HG02973 (cell line): ENCODE data around the gene CNST.
"Not testable (repeated sequence)": the region's sequence is repeated elsewhere in the genome, so short reads cannot be mapped to it uniquely, and the experiment has no call there.

Experiments used
- ATAC-seq: cut with Tn5 transposase; IDR thresholded peaks from one replicate; pipeline ENCODE4 v1.9.1; 2021; ENCODE audit warnings: moderate library complexity; ENCODE audit not compliant: unreplicated experiment

The CNST gene

GRCh38 chr1:246659594-246660140 lies 93.4 kb downstream of the CNST start:
- no peak for ATAC-seq

- ATAC-seq, result no peak
Observed at GRCh38 chr1:246661451-246661850, 95.2 kb downstream of the CNST start.

DNA sequence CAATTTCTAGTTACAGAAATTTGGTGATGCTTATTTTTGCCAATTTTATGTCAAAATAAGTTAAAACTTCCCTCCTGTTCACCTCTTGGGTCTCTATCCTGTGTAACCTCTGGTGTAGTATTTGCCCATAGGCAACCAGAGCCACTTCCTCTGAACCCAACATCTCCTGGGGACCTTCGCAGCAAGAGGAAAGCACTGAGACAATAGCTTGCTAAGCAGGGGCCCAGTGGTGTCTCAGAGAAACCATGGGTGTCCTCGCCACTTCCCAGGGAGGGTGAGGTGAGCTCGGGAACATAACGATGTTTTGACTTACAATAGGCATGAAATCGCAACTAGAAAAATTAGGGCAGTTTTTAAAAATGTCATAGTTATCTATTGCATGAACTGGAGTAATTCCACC lies 101.5 kb downstream of the CNST start:
- ATAC-seq, result no peak

GRCh38 chr1:246669659-246670058 lies 103.4 kb downstream of the CNST start:
- ATAC-seq, result no peak

DNA sequence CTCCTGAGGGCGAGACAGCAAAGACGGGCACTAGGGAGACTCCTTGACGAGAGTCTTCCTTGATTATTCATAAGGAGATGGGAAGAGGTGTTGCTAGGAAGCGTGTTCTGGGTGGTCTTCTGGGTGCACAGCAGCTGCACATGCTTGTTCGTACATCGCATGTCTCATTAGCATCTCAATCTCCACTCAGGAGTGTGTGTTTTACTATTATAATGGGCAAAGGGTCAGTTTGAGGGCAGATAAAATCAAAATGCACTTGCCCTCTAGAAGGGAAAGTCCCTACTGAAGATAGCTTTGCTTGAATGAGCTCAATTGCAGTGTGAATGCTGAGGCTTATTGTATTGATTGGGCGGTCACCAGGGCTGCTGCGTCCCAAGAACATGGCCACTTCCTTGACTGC lies 107.8 kb downstream of the CNST start:
- ATAC-seq, result no peak

GRCh38 chr1:246677842-246678241 lies 111.6 kb downstream of the CNST start:
- ATAC-seq, result no peak

- ATAC-seq, result no peak
Observed at GRCh38 chr1:246678816-246679793, 112.8 kb downstream of the CNST start.

GRCh38 chr1:246679794-246680177 lies 113.5 kb downstream of the CNST start:
- no peak for ATAC-seq

DNA sequence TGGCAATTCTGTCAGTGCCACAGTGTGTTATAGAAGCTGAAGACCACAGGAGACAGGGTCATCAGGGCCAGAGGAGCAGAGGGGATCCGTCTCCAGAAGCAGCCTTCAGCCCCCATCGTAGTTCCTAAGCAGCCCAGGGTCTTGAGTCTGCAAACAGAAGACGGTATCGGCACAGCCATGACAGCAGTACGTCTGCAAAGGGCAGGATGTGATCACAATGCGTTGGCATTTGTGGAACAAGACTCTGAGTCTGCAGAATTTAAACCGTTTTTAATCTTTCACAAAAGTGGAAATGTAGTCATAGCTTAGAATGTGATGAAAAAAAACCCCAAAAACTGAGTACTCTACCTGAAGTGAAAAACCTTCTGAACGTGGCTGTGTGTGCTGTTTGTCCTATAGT lies 113.9 kb downstream of the CNST start:
- no peak for ATAC-seq

- no peak for ATAC-seq
Observed at GRCh38 chr1:246680696-246681130, 114.5 kb downstream of the CNST start.

GRCh38 chr1:246681900-246682895 lies 115.9 kb downstream of the CNST start:
- ATAC-seq, result no peak

- ATAC-seq, result no peak
Observed at GRCh38 chr1:246683521-246683920, 117.3 kb downstream of the CNST start.

- ATAC-seq, result no peak
Observed at GRCh38 chr1:246687002-246687401, 120.7 kb downstream of the CNST start.

DNA sequence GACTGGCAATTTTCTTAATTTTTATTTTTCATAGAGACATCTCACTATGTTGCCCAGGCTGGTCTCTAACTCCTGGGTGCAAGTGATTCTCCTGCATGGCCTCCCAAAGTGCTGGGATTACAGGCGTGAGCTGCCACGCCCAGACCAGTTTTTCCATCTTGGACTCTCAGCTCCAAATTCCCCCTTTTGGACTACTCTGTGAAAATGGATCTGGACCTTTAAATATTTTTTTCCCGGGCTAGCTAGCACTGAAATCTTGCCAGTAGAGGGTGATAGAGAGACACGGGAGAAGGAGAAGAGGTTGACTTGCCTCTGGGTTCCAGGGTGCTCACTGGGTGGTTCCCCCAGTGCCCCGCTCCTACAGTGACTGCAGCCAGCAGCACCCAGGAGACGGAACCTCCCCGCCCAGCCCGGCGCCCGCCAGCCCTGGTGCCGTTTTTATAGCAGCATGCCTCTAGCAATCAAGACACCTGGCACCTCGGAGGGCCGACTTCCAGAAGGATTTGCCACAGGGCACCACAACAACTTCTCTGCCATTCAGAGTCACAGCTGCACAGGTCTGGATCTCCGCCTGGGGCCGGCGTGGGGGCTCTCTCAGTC lies 123.3 kb downstream of the CNST start:
- ATAC-seq, result peak; percentile 95

DNA sequence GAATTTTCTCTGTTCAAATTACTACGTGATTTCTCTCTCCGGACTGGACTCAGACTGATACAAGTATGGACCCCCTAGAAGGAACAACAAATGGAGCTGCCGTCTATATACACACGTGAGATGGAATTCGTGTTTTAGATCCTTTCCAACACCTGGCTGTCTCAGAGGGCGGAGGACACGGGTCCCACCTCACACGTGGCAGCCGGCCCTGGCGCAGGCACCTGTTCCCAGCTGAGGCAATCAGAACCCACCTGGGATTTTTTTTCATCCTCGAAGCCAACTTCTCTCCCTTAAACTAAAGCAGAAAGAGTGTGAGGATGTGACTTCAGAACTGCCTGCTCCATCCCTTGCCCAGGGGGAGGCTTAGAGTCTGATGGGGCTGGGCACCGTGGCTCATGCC lies 123.8 kb downstream of the CNST start:
- no peak for ATAC-seq

- ATAC-seq, result no peak
Observed at GRCh38 chr1:246691622-246692495, 125.6 kb downstream of the CNST start.

DNA sequence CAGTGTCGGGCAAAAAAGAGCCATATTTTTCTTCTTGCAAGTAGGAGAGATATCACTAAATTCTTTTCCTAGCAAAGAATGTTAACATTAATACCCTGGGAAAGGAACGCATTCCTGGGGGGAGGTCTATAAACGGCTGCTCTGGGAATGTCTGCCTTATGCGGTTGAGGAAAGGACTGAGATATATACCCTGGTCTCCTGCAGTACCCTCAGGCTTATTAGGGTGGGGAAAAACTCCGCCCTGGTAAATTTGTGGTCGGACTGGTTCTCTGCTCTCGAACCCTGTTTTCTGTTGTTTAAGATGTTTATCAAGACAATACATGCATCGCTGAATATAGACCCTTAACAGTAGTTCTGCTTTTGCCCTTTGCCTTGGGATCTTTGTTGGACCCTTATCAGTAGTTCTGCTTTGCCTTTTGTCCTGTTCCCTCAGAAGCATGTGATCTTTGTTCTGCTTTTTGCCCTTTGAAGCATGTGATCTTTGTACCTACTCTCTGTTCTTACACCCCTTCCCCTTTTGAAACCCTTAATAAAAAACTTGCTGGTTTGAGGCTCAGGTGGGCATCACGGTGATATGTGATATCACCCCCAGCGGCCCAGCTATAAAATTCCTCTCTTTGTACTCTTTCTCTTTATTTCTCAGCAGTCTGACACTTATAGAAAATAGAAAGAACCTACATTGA lies 128.1 kb downstream of the CNST start:
- not testable (repeated sequence) for ATAC-seq

GRCh38 chr1:246695136-246695535 lies 128.9 kb downstream of the CNST start:
- ATAC-seq, result no peak

DNA sequence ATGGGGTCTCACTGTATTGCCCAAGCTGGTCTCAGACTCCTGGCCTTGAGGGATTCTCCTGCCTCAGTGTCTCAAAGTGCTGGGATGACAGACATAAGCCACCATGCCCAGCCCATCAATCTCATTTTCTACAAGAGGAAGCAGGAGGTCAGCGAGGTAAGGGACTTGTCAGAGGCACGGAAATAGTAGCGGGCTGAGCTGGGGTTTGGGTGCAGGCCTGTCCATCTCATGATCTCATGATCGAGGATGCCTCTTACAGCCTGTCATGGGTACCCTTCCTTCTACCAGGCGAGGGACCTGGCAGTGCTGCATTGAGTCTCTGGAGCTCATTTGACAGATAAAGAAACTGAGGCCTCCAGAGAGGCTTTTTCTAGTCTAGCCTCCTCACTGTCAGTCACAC lies 129.4 kb downstream of the CNST start:
- no peak for ATAC-seq
